G401.6 (cell line): ENCODE data around the gene PPP3R1.

Source experiments
- FAIRE-seq: peaks from 2 replicates; lab custom pipeline; 2012; peaks lifted over from hg19 to GRCh38; lab: Jason Lieb, UNC

The PPP3R1 gene

DNA sequence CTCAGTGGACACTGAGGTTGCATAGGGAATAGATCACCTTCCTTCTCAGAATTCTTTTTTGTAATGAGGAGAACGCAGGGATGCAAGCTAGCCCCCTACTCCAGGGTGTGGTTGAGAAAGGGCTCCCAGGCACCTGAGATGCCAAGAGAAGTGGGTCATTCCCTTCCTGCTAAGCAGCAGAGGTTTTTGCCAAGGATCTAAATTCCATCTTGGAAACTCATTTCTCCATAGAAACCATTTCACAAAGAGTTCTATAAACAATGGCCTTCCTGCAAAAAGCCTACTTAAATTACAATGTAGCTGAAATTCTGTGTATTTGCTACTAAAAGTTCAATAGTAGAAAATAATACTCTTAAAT is 3.7 kb upstream of the PPP3R1 start:
- no peak for FAIRE-seq

DNA sequence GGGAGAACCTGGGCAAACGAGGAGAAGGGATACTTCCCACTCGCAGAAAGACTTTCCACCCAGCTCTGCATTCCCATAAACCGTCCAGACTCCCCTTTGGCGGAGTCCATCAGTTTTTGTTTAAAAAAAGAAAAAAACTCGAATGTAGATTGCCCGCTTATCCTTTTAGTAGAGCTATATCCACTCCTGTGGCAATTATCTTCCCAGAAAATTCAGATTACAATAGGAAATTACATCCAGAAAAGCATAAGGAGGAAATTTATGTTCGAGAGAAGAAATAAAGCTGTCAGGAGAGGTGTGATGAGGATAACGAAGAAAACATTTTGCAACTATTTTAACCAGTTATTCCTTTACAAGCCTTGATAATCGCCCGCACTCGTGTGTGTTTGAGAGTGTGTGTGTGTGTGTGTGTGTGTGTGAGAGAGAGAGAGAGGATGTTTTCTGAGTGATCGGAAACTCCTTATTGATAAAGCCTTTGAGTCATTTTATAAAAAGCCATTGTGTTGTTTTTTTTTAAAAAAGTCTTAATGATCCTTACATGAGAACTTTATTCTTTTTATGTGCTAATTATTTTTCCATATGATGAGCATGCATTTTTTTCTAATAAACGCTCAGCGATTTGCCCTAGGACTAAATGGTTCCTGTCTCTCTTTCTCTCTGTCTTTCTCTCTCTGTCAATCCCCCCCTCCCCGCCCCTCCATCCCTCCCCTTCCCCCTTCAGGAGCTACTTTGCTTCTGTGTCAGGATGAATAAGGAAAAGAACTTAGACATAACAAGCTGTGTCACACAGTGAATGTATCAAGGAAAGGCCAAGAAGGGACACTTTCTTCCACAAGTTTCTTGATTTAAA is 1.1 kb upstream of the PPP3R1 start:
- FAIRE-seq, result no peak

DNA sequence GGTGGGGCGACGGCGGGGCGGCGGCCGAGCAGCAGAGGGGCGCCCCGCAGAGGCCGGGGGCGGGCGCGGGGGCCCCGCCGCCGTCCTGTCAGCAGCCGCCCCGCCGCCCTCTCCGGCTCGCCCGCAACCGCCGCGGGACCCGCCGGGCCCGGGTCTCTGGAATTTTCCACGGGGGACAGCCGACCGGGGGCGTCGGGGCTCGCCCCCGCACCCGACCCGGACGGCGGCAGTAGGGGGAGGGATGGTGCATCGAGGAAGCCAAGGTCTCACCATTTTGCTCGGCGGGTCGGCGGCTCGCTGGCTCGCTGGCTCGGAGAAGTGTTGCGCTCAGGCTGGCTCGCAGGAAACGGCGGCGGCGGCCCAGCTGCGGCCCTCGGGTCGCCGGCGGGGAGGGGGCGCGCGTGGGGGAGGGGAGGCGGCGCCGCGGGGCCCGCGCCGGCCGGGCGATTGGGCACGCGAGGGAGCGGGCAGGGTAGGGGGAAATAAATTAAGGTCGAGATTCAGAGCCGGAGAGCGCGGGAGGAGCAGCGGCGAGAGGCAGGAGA is 405 bp downstream of the PPP3R1 start:
- no peak for FAIRE-seq

DNA sequence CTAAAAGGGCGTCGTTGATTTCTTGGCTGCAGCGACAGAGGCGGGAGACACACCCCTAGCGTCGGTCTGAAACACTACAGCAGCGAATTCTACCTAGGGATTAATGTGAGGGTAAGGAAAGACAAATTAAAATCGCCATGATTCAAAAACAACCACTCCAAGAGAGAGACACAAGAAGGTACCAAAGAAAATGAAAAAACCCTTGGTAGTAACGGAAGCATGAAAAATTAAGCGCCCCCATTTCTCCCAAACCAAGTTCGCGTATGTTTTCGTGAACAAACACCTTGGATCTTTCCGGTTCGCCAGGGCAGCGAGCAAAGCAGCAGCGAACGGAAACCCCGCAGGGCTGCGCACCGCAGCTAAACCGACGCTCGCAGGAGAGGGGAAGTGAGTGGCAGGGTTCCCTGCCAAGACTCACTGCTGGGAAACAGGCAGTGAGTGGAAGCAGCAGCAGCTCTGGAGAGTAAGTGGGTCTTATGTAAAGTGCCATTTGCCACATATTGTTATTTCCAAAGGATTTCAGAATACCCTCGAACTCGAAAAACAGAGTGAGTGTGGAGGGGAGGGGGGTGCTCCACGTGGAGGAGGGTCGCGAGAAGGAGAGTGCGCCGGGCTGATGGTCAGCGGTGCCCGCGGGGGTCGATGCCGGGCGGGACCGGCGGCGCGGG is 1.0 kb downstream of the PPP3R1 start:
- FAIRE-seq, result peak; percentile 79

DNA sequence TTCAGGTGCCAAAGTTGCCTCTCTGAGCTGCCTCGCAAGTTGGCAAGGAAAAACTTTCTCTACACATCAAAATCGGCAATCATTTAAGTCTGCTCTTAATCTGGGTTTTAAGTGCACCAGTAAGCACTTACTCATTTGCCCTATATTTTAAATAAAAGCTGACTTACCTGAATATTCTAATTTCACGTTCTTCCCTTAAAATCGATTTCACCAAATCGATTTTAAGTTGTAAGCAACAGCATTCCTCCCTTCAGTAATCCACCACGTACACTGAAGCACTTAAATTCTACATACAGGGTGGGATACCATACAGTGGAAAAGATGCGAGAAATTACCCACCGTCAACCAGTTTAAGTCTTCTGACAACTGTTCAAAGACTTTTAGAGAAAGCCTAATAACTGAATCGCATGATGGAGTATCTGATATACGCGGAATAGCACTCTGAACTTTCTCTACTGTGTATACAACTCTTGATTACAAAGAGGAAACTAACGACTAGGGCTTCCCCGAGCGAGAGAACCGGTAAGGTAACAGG is 1.6 kb downstream of the PPP3R1 start:
- no peak for FAIRE-seq

DNA sequence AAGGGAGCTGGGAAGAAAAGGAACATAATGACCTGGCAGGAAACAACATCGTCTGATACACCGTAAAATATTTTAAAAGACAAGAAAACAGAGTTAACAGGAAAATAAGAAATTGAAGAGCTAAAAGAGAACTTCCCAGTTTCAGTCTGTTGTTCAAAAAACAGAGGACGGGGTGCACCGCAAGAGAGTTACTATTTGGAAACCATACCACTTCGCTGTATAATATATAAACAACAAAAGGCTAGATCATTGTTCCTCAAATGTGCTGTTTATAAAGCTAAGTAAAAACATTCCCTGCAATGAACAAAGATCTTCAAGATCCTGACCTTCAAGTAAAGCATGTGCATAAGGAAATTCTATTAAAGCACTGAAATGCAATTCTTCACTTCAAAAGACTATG is 2.1 kb downstream of the PPP3R1 start:
- no peak for FAIRE-seq

DNA sequence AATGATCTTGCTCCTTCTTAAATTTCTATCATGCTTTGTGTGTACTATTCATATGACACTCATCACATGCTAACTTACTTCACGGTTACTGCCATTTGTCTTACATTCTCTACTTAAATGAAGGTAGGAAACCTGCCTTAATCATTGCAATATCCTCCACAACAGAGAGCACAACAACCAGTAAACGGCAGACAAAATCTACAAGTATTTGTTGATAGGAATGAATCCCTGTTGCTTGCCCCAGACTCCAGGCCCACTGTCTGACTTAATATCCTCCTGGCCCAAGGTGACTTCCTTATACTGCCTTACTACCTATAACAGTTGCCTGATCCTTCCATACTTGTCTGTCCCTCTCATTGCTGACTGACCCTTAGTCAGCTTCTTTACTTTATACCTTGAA is 3.5 kb downstream of the PPP3R1 start:
- FAIRE-seq, result no peak

DNA sequence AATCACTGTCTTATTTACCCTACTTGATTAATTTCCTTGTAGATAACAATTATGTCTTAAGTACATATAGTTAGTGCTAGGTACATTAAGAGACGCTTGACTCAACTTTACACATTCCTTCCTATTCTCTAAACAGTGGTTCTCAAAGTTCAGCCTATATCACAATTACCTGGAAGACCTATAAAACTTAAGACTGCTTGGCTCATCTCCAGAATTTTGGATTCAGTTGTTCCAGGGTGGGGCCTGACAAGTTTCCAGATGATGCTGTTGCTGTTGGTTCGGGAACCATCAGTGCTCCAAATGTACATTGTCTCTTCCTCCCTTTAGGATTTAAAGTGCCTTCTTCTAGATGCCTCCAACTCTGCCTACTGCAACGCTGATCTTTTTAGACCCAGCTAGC is 4.0 kb downstream of the PPP3R1 start:
- FAIRE-seq, result no peak

DNA sequence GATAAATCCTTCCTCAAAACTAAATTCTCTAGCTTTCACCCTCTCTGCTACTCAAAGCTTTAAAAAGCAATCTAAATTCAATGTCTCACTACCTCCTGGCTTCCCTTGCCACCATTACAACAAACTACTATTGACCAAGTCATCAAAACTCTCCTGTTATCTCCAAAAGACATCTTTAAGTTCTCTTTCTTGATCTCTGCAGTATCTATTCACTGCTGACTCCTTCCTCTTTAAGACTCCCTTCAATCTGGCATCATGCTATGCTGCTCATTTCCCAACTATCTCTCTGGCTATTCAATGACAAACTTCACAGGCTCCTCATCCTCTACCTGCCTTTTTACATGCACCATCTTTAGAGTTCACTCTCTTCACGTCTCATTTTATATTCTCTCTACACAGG is 5.9 kb downstream of the PPP3R1 start:
- FAIRE-seq, result no peak

DNA sequence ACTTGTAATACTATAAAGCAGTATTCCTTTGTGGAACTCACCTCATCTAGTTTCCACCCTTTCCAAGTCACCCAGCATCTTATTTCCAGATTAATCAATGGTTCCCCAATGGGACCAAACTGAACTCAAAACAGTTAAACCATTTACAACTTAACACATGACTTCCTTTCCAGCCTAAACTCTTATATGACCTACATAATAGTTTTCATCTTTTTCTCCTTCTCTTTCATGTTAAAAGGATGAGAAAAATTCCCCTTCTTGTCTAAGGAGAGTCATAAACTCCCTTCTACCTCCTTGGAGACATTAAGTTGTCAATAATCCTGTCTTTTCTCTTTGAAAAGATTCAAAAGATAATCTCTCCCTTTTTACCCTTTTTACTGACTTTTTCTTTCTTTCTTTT is 6.7 kb downstream of the PPP3R1 start:
- no peak for FAIRE-seq

DNA sequence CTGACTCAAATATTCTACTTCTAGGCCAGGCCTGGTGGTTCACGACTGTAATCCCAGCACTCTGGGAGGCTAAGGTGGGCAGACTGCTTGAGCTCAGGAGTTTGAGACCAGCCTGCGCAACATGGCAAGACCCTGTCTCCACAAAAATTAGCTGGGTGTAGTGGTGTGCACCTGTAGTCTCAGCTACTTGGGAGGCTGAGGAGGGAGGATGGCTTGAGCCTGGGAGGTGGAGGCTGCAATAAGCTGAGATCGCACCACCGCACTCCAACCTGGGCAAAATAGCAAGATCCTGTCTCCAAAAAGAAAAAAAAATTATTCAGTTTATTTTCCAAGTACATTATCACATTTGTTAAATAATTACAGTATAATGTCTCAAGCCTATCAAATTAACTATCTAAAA is 7.3 kb downstream of the PPP3R1 start:
- no peak for FAIRE-seq

DNA sequence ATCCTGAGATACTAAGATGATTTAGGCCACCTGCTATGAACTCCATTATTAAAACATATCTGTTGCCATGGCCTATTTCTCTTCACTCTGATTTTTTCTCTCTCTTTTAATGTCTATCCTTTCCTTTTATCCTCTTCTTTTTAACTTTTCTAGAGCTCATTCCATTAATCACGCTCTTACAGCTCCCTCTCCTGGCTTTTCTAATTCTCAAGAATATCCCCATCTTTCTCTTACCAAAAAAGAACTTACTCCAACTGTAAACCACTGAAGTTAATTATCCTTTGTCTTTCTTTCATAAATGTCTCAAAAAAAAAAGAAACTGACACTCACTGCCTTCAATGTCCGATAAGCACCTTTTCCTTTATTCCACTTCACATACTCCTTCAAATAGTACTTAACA is 7.9 kb downstream of the PPP3R1 start:
- peak; percentile 57 for FAIRE-seq

DNA sequence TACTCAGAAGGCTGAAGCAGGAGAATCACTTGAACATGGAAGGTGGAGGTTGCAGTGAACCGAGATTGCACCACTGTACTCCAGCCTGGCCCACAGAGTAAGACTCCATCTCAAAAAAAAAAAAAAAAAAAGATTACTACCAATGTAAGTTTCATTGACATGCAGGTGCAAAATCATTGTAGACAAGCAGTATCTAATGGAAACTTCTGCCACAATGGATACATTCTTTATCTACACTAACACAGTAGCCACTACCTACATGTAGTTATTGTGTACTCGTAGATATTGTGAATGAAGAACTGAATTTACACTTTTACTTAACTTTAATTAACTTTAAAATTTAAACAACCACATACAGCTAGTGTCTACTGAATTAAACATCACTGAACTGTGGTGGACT is 10.6 kb downstream of the PPP3R1 start:
- no peak for FAIRE-seq

DNA sequence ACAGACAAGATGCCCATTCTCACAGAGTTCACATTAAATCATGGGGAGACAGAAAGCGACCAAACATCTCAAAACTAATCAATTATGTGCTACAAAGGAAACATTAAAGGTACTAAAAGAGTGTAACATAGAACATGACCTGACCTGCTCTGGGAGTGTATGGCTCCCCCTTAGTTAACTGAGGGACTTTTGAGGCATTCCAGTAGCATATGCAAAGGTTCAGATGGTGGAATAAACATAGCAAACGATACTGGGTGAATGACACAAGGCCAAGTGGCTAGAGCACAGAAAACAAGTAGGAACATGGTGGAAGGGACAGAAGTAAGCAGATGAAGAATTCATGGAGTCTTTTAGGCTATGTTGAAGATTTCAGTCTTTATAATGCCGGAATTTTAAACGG is 11.9 kb downstream of the PPP3R1 start:
- FAIRE-seq, result no peak

DNA sequence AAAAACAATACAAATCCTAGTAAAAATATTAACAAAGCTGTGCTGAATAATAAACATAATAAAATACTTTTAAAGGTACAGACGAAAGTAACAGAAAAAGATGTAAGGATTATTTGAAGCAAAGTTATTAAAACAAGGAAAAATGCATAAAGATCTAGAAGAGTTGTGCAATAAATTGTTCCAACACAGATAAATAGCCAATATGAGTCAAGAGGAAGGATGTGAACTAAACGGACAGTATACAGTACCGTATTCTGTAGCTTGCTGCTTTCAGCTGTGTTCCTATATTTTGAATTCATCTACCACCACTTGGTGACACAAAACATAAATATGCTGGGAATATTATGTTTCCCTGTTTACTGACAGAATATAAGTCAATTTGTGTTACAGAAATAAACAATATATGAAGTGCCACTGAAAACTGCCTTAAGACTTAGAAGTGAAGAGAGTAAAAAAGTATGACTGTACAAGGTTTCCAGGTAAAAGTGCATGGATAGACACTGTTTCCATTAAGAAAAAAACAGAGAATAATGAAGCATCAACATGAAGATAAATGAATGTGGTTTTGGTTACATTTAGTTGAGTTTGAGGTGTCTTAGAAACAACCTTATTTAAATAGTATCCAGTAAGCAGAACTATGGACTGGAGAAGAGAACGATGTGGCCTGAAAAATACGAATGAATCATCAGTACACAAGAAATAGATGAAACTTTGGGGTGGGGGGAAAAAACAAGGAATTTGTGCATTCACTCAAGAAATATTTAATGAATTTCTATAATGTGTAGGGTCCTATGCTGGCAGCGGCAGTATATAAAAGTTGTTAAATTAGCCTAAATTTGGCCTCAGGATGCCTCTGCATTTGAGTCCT is 13.1 kb downstream of the PPP3R1 start:
- no peak for FAIRE-seq

DNA sequence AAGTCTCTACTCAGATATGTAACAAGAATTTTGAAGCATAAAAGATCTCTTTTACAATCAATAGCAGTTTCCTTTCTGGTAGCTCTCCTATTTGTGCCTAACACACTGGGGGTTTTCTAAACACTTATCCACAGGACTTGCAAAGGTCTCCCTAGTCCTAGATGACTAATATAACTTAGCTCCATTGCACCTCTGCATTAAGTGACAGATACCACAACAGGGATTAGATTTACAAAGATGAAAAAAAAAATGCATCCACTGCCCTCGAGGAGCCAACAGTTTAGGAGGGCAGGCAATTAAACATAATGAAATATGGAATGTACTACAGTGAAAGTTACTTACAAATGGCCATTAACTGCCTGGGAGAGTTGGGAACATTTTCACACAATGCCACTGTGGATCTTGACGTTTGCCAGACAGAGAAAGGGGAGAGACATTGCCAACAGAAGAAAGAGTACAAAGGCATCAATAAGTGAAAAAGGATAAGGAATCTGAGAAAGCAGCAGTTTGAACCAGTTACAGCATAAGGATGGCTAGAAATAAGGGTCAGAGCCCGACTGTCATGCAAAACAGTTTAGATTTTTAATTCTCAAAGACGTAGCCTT is 14.3 kb downstream of the PPP3R1 start:
- no peak for FAIRE-seq

DNA sequence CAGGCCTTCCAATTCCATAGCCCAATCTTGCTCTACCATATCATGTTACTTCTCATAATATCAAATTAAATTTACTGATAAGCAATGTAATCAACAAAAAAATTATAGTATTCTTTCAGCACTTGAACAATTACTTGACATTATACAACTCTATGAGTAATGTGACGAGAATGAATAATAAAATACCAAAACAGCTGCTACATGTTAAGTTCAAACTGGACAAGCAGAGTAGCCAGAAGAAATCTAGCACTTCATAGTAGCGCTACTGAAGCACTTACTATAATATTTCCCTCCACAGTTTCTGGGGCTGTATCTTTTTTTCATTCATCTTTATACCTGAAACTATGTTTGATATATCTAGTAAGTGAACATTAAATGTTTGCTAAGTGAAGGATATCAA is 14.9 kb downstream of the PPP3R1 start:
- FAIRE-seq, result no peak

DNA sequence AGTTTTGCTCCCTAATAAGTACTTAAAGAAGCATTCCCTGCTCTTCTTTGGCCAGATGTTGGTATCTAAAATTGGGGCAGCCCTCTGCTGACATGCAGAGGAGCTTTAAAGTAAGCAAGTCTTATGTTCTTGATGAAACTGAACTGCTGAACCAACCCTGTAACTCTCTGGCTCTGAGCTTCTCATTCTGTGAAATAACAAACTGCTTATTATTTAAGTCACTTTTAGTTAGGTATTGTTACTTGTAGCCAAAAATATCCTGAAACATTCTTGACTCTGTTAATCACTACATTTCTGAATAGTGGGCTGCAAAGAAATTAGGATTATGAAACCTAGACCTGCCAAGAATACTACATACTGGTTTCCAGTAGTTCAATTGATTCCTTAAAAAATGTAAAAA is 15.5 kb downstream of the PPP3R1 start:
- no peak for FAIRE-seq

DNA sequence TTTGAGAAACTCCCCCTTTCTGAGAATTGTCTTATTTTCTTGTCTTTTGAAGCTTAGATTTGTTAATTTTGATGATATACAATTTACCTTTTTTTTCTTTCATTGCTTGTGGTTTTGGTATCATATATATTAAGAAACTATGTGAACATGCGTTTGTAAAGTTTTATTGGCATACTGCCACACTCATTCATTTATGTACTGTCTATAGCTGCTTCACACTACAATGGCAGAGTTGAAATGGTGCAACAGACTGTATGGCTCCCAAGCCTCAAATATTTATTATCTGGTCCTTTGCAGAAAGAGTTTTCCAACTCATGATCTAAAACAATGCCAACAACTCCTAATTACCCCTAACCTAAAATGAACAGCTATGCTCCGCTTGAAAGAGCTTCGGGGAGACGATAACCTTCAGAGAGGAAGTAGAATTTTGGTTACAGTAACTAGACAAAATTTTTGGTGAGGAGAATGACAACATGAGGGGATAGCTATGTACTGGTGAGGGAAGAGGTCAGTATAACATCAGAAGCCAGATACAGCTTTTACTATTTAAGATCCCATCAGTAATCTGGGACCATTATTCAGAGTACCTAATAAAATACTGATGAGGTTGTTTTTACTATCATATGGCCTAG is 16.1 kb downstream of the PPP3R1 start:
- no peak for FAIRE-seq

DNA sequence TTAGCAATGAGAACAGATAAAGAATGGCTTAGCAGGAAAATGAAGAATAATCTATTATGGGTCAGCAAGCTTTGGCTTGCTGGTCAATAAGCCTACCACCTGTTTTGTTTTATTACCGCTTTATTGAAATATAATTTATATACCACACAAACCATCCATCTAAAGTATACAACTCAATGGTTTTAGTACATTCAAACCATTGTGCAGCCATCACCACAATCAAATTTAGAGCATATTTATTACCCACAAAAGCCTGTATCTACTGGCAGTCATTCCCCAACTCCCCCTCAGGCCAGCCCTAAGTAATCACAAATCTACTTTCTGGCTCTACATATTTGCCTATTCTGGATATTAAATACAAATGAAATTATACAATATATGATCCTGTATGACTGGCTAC is 17.2 kb downstream of the PPP3R1 start:
- no peak for FAIRE-seq

DNA sequence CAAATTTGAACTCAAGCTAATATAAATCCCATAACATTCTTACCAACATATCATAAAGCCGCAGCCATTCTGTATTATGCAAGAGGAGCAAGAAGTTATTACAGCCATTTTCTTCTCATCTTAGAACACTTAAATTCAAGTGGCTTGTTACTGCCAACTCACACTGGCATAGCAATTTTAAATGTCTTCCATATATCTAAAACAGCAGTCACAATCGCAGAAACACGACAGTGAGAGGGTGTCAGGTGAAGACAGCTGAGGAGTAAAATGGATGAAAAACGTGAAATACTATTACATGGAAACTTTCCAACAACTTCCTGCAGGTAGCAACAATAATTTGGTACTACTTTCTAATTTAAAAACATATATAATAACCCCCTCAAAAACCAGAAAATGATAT is 17.9 kb downstream of the PPP3R1 start:
- FAIRE-seq, result no peak

DNA sequence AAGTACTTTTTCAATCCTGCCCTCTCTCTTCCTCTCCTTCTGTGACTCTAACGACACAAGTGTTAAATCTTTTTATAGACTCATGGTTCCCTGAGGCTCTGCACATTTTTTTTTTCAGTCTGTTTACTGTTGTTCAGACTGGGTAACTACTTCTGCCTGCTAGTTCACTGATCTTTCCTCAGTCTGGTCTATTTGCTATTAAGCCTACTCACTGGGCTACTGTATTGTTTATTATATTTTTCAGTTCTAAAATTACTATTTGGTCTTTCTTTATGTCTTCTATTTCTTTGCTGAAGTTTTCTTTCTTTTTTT is 21.3 kb downstream of the PPP3R1 start:
- no peak for FAIRE-seq
